Activated B cell treated with CpG ODN at 0.5 μM for 24 hours (primary cell): ENCODE data around the gene EPB41L4B. TPM values are rescaled to one million over a fixed set of nuclear protein-coding genes. Genes with fewer than 3 reads are reported as not detected.

ENCODE experiments used
- ATAC-seq: fragments of 200-7000 bp; cut with Tn5 transposase; one replicate; pipeline ENCODE4 v1.10.0; 2021; ENCODE audit warnings: low read depth, mild to moderate bottlenecking, moderate library complexity
- CTCF ChIA-PET: fragments of 350-600 bp; sonication (Branson Sonifier 250); formaldehyde crosslinking; loops from one replicate; lab custom pipeline; 2021; ENCODE audit warnings: antibody characterized with exemption; lab: Charles Lee
- POLR2A ChIA-PET: fragments of 350-600 bp; sonication (Branson Sonifier 250); formaldehyde crosslinking; loops from one replicate; lab custom pipeline; 2021; ENCODE audit warnings: antibody characterized with exemption; lab: Charles Lee
- DNase-seq: peaks from one replicate; pipeline ENCODE4 v3.0.0; 2022
- H3K27ac Mint-ChIP-seq: one replicate; pipeline ENCODE4 v1.8.0; 2020; ENCODE audit warnings: mixed read lengths
- H3K27me3 Mint-ChIP-seq: one replicate; pipeline ENCODE4 v1.8.0; 2021; ENCODE audit warnings: mixed read lengths
- H3K36me3 Mint-ChIP-seq: one replicate; pipeline ENCODE4 v1.8.0; 2021; ENCODE audit warnings: low read depth, mixed read lengths
- H3K4me1 Mint-ChIP-seq: one replicate; pipeline ENCODE4 v1.8.0; 2021; ENCODE audit warnings: mixed read lengths
- H3K4me3 Mint-ChIP-seq: one replicate; pipeline ENCODE4 v1.8.0; 2020; ENCODE audit warnings: mild to moderate bottlenecking, mixed read lengths
- H3K9me3 Mint-ChIP-seq: one replicate; pipeline ENCODE4 v1.8.0; 2020; ENCODE audit warnings: mixed read lengths
- intact Hi-C: fragments of 100-400 bp; cut with micrococcal nuclease; formaldehyde crosslinking; loops from one replicate; pipeline ENCODE4 v1.15.1; 2024
- total RNA-seq: library from RNA; stranded (reverse); gene quantifications from 2 replicates; pipeline ENCODE4 v1.2.3, GENCODE V29; 2022
- TF ChIP-seq, protein P1 (sequence below): fragments of 200-600 bp; IDR thresholded peaks from one replicate; pipeline ENCODE4 v1.8.0; 2022; ENCODE audit warnings: antibody characterized with exemption, mild to moderate bottlenecking

EPB41L4B gene
- total RNA-seq, 1 donor from 2014 or later, result 5.3 TPM

DNA sequence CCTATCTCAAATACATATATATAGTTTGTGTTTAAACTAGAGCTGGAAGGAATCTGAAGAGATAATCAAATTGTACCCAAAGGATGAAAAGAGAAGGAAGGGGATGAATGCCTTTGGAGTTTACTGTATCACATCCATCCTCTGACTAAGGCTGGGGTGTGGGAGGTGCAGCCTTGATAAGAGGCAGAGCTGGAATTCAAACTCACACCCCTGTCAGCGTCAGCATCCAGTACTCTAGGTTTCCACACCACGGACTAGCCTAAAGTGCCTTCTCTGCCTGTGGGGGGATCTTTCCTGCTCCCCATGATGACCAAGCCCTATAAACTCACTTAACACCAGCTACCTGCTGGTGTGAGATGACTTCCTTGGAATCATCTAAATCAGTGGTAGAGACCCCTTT lies 48.1 kb downstream of the EPB41L4B start:
- intact Hi-C loops, result no loop called here
- no peak overlapping the region for H3K4me3 Mint-ChIP-seq
- TF ChIP-seq, protein P1, sequence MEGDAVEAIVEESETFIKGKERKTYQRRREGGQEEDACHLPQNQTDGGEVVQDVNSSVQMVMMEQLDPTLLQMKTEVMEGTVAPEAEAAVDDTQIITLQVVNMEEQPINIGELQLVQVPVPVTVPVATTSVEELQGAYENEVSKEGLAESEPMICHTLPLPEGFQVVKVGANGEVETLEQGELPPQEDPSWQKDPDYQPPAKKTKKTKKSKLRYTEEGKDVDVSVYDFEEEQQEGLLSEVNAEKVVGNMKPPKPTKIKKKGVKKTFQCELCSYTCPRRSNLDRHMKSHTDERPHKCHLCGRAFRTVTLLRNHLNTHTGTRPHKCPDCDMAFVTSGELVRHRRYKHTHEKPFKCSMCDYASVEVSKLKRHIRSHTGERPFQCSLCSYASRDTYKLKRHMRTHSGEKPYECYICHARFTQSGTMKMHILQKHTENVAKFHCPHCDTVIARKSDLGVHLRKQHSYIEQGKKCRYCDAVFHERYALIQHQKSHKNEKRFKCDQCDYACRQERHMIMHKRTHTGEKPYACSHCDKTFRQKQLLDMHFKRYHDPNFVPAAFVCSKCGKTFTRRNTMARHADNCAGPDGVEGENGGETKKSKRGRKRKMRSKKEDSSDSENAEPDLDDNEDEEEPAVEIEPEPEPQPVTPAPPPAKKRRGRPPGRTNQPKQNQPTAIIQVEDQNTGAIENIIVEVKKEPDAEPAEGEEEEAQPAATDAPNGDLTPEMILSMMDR, result no peak
- no peaks in the 10 kb centered on the region for H3K9me3 Mint-ChIP-seq
- ChIA-PET POLR2A (no interaction called here), CTCF (no interaction called here)
- ATAC-seq (no peak), DNase-seq (no peak)
- H3K27me3 Mint-ChIP-seq, result peaks cover 10% of the 10 kb centered on the region
- H3K4me1 Mint-ChIP-seq, result no peaks in the 10 kb centered on the region
- H3K36me3 Mint-ChIP-seq, result no peaks in the 10 kb centered on the region
- no peak overlapping the region for H3K27ac Mint-ChIP-seq

DNA sequence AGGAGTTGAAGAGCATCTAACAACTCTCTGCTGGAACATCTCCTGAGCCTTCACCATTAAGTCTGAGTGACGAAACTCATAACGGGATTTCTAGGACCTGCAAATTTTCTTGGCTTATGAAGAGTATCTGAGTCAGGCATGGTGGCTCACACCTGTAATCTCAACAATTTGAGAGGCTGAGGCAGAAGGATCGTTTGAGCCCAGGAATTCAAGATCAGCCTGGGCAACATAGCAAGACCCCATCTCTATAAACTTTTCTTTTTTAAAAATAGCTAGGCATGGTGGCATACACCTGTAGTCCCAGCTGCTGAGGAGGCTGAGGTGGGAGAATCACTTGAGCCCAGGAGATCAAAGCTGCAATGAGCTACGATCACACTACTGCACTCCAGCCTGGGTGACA lies 48.8 kb downstream of the EPB41L4B start:
- Mint-ChIP-seq H3K9me3 (no peaks in the 10 kb centered on the region), H3K27me3 (peaks cover 5% of the 10 kb centered on the region), H3K4me3 (no peak overlapping the region), H3K27ac (no peak overlapping the region), H3K36me3 (no peaks in the 10 kb centered on the region), H3K4me1 (no peaks in the 10 kb centered on the region)
- ChIA-PET POLR2A (no interaction called here), CTCF (no interaction called here)
- TF ChIP-seq, protein P1, result no peak
- ATAC-seq (no peak), DNase-seq (no peak)
- intact Hi-C loops, result no loop called here

DNA sequence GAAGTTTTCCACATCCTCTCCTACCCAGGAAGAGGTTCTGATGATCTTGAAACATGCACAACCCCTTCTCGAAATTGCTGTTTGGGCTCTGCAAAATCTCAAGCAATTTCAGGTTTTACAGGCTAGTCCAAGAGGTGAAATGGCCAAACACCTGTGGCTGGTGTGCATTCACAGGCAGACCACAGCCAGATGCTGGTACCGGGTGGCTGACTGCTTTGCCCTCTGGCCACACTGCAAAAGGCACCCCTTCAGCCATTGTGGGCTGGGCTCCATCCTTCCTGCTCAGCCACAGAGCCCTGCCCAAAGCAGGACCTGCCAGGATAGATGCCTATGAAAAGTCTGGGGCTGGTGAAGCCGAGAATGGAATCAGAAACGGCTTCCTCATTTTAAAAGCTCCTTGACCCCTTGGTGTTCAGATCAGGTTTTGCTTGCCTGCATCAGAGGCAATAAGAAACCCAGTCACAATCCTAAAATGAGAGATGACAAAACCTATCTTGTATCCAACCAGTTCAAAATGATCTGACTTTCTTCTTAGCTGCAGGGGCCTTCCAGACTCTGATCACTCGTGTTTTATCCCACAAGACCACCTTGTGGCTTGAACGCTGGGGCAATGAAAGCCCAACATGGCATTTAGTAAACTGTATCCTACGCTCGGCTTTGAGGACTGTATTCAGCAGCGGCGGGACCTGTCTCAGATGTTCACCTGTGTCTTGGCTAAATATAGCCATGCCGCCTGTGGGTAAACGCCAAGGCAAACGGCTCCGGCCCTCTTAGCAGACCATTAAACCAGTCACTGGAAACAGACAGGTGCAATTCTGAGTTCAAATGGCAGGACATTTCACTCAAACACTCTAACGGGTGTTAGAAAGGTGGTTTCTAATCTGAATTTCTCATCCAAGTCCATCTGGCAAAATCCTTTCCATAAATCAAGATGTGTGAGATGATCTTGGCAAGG lies 49.6 kb downstream of the EPB41L4B start:
- ChIA-PET CTCF (no interaction called here), POLR2A (no interaction called here)
- TF ChIP-seq, protein P1, result no peak
- no peak overlapping the region for H3K27ac Mint-ChIP-seq
- ATAC-seq (no peak), DNase-seq (no peak)
- H3K36me3 Mint-ChIP-seq, result no peaks in the 10 kb centered on the region
- no peaks in the 10 kb centered on the region for H3K4me1 Mint-ChIP-seq
- no peak overlapping the region for H3K4me3 Mint-ChIP-seq
- H3K9me3 Mint-ChIP-seq, result no peaks in the 10 kb centered on the region
- H3K27me3 Mint-ChIP-seq, result peaks cover 5% of the 10 kb centered on the region
- intact Hi-C loops, result no loop called here

DNA sequence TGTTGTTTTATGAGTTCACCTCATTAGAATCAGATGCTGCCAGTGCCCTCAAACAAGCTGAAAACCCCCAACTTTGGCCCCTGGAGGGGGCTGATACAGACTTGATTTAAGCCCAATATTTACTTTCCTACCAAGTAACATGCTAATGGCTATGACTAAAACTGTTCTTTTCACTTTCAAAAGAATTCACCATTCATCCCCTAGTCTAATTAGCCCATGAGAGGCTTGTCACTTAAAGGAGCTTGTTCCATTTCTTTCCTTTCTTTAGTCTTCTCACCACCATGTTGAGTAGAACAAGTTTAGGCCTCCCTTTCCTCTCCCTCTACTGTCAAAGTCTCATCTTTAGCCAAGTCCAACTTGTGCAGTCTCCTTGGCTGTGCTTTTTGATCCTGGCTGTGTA lies 50.4 kb downstream of the EPB41L4B start:
- CTCF ChIA-PET, result no interaction called here
- POLR2A ChIA-PET, result no interaction called here
- intact Hi-C loops, result no loop called here
- DNase-seq (no peak), ATAC-seq (no peak)
- no peak overlapping the region for H3K27ac Mint-ChIP-seq
- H3K9me3 Mint-ChIP-seq, result no peaks in the 10 kb centered on the region
- H3K27me3 Mint-ChIP-seq, result peaks cover 5% of the 10 kb centered on the region
- no peaks in the 10 kb centered on the region for H3K4me1 Mint-ChIP-seq
- TF ChIP-seq, protein P1, result no peak
- H3K36me3 Mint-ChIP-seq, result no peaks in the 10 kb centered on the region
- no peak overlapping the region for H3K4me3 Mint-ChIP-seq

GRCh38 chr9:109269839-109270238 lies 51.0 kb downstream of the EPB41L4B start:
- CTCF ChIA-PET, result no interaction called here
- intact Hi-C loops, result no loop called here
- ATAC-seq (no peak), DNase-seq (no peak)
- H3K4me1 Mint-ChIP-seq, result no peaks in the 10 kb centered on the region
- H3K4me3 Mint-ChIP-seq, result no peak overlapping the region
- H3K27ac Mint-ChIP-seq, result no peak overlapping the region
- no peaks in the 10 kb centered on the region for H3K9me3 Mint-ChIP-seq
- TF ChIP-seq, protein P1, result no peak
- POLR2A ChIA-PET, result no interaction called here
- no peaks in the 10 kb centered on the region for H3K36me3 Mint-ChIP-seq
- peaks cover 5% of the 10 kb centered on the region for H3K27me3 Mint-ChIP-seq
